Heart left ventricle (tissue), 13 donors: ENCODE results near the gene GLT8D2.

Source experiments
- CTCF ChIP-seq, 12 donors: fragments of 200-600 bp; sonication (generic) in 4 of 12; IDR thresholded peaks; one replicate each; pipeline versions ENCODE4 v1.5.0 to v1.8.0; 2018 to 2022; ENCODE audit warnings: antibody characterized with exemption in 12 of 12, mild to moderate bottlenecking in 5 of 12
- POLR2A ChIP-seq, 2 donors: fragments of 450-650 bp; IDR thresholded peaks; one replicate each; pipeline ENCODE4 v1.6.1; 2017; ENCODE audit warnings: antibody characterized with exemption in 2 of 2, mild to moderate bottlenecking in 2 of 2, moderate library complexity in 2 of 2
- donor health status: ischemic (EF 13 %, LVEDD 7.1; RV severe dilation, severe dysfunction).
- donor health status: DM: no; HTN: yes; CAD: no.
- donor health status: DM: no; HTN: no; CAD: no.
- donor health status: ischemic (EF 25% LVEDD 6.9; RV normal size, moderate dysfunction).
- donor health status: ischemic (EF 25% LVEDD 5.7; RV mildly dilated, moderate dysfunction).
- donor health status: ischemic (EF 35%, LVEDD 5.7; RV mildly dilated, moderate dysfunction).
- donor health status: nonischemic (EF 11% LVEDD 7.7; RV severe dilation, severe dysfunction).
- donor health status: DM: yes; HTN: yes; CAD: no.
- donor health status: PGD.
- donor health status: ischemic (EF 29% LVEDD 5.4; RV normal size, mild dysfunction).
- donor health status: nonischemic (EF 23%, LVEDD 6.1; RV moderate dilation, normal function).

GRCh38 chr12:103994235-103994634 is 55.8 kb downstream of the GLT8D2 start:
- TF ChIP-seq CTCF (IDR thresholded peaks at IDR 0.05) (no peak), POLR2A (IDR thresholded peaks at IDR 0.05) (no peak)
